ENCODE data around the gene IMPG1.
"Not testable (repeated sequence)": the region's sequence is repeated elsewhere in the genome, so short reads cannot be mapped to it uniquely, and the experiment has no call there.

- TF ChIP-seq CTCF (IDR thresholded peaks at IDR 0.05); ZNF232 (CRISPR knock-in tag; IDR thresholded peaks at IDR 0.05); NFYB (CRISPR knock-in tag; conservative IDR thresholded peaks at IDR 0.05; ENCODE audit: low read depth); SP1 (CRISPR knock-in tag; conservative IDR thresholded peaks at IDR 0.05); ZNF396 (CRISPR knock-in tag; IDR thresholded peaks at IDR 0.05; ENCODE audit: borderline replicate concordance); CREB1 (CRISPR knock-in tag; IDR thresholded peaks at IDR 0.05); E2F1 (CRISPR knock-in tag; IDR thresholded peaks at IDR 0.05); USF1 (CRISPR knock-in tag; IDR thresholded peaks at IDR 0.05): not testable (repeated sequence)
Measured at GRCh38 chr6:75905129-75905528, 167.3 kb downstream of the IMPG1 start.
